Keratinocyte (primary cell): ENCODE data around the gene HIP1R. TPM values are rescaled to one million over a fixed set of nuclear protein-coding genes. Genes with fewer than 3 reads are reported as not detected.

ENCODE experiments used
- DNase-seq: peaks from one replicate; pipeline ENCODE4 v3.0.0-alpha.2; 2011; ENCODE audit warnings: low read depth, missing footprints, low spot score
- FAIRE-seq: peaks from 2 replicates; lab custom pipeline; 2011; peaks lifted over from hg19 to GRCh38; lab: Jason Lieb, UNC
- H2AFZ ChIP-seq: 2 replicates; pipeline ENCODE4 v1.6.0; 2012; ENCODE audit warnings: low read length, control low read depth, inconsistent platforms; ENCODE audit not compliant: control insufficient read depth
- H3K27ac ChIP-seq: 2 replicates; pipeline ENCODE4 v1.5.1; 2011; ENCODE audit warnings: low read length; ENCODE audit not compliant: control insufficient read depth, insufficient read depth
- H3K27me3 ChIP-seq: 3 replicates; pipeline ENCODE4 v1.6.0; 2011; ENCODE audit warnings: low read length; ENCODE audit not compliant: control insufficient read depth, insufficient read depth; ENCODE audit errors: extremely low read depth
- H3K36me3 ChIP-seq, 2 experiments: 2 replicates in 1 of 2; 3 replicates in 1 of 2; pipeline ENCODE4 v1.5.1; 2011; ENCODE audit warnings: low read length in 2 of 2, mild to moderate bottlenecking in 1 of 2; ENCODE audit not compliant: control insufficient read depth in 2 of 2, insufficient read depth in 2 of 2; ENCODE audit errors: extremely low read depth in 1 of 2
- H3K4me1 ChIP-seq: 3 replicates; pipeline ENCODE4 v1.5.1; 2011; ENCODE audit warnings: low read length; ENCODE audit not compliant: control insufficient read depth, insufficient read depth; ENCODE audit errors: extremely low read depth
- H3K4me2 ChIP-seq: 3 replicates; pipeline ENCODE4 v1.6.0; 2011; ENCODE audit warnings: low read depth, low read length; ENCODE audit not compliant: control insufficient read depth, insufficient read depth; ENCODE audit errors: extremely low read depth
- H3K4me3 ChIP-seq, 3 experiments: fragments of 200-600 bp in 1 of 3; sonication (generic) in 1 of 3; 2 replicates in 2 of 3; 3 replicates in 1 of 3; pipeline ENCODE4 v1.5.1; 2011 to 2016; ENCODE audit warnings: low read length in 3 of 3, mild to moderate bottlenecking in 3 of 3, control low read depth in 2 of 3, inconsistent platforms in 1 of 3, low read depth in 1 of 3, mixed read lengths in 1 of 3, mixed run types in 1 of 3, moderate library complexity in 1 of 3; ENCODE audit not compliant: control insufficient read depth in 2 of 3, insufficient read depth in 2 of 3; ENCODE audit errors: extremely low read depth in 1 of 3
- H3K79me2 ChIP-seq: 2 replicates; pipeline ENCODE4 v1.6.0; 2012; ENCODE audit warnings: low read length; ENCODE audit not compliant: control insufficient read depth, insufficient read depth
- H3K9ac ChIP-seq: 3 replicates; pipeline ENCODE4 v1.6.0; 2011; ENCODE audit warnings: low read length; ENCODE audit not compliant: control insufficient read depth, insufficient read depth; ENCODE audit errors: extremely low read depth
- H3K9me1 ChIP-seq: 3 replicates; pipeline ENCODE4 v1.6.0; 2011; ENCODE audit warnings: low read length; ENCODE audit not compliant: control insufficient read depth, insufficient read depth; ENCODE audit errors: extremely low read depth
- H3K9me3 ChIP-seq: 2 replicates; pipeline ENCODE4 v1.5.1; 2012; ENCODE audit warnings: low read depth, low read length; ENCODE audit not compliant: control insufficient read depth
- H4K20me1 ChIP-seq: 3 replicates; pipeline ENCODE4 v1.6.0; 2011; ENCODE audit warnings: low read length; ENCODE audit not compliant: control insufficient read depth, insufficient read depth; ENCODE audit errors: extremely low read depth
- EZH2 ChIP-seq: IDR thresholded peaks from one replicate; pipeline ENCODE4 v1.6.1; 2012; ENCODE audit warnings: inconsistent platforms, mild to moderate bottlenecking, low read length, moderate library complexity
- dilution Hi-C: fragments of 300-500 bp; cut with MboI; formaldehyde crosslinking; loops from one replicate; pipeline ENCODE4 v1.7.0; 2020; ENCODE audit warnings: low sequenced_read_pairs; ENCODE audit not compliant: extremely low pct_ligation_motif_present
- polyA plus RNA-seq, 5 experiments: library from polyadenylated mRNA; depleted of rRNA in 3 of 5; stranded (reverse) in 3 of 5; stranded (forward) in 1 of 5; unstranded in 1 of 5; fragments of >200 nt; gene quantifications; 1 replicate in 1 of 5; 2 replicates in 3 of 5; 3 replicates in 1 of 5; pipeline versions ENCODE4 v1.2.1 to v1.2.3, GENCODE V29; 2011 to 2012; ENCODE audit warnings: missing spikeins in 2 of 5, low read depth in 1 of 5, low replicate concordance in 1 of 5
- TF ChIP-seq, protein P1 (sequence below), 3 experiments: IDR thresholded peaks in 1 of 3; conservative IDR thresholded peaks in 1 of 3; optimal IDR thresholded peaks in 1 of 3; 2 replicates in 2 of 3; 3 replicates in 1 of 3; pipeline versions ENCODE3 to v1.5.1; 2011; ENCODE audit warnings: low read length in 3 of 3, mild to moderate bottlenecking in 3 of 3, moderate library complexity in 2 of 3, control low read depth in 1 of 3, inconsistent platforms in 1 of 3; ENCODE audit not compliant: insufficient read depth in 2 of 3; ENCODE audit errors: extremely low read depth in 1 of 3

The HIP1R gene
- polyA plus RNA-seq, 1 donor (not counting 4 experiments of a cell fraction or from before 2014, with no cell fraction given): 23.0 TPM

DNA sequence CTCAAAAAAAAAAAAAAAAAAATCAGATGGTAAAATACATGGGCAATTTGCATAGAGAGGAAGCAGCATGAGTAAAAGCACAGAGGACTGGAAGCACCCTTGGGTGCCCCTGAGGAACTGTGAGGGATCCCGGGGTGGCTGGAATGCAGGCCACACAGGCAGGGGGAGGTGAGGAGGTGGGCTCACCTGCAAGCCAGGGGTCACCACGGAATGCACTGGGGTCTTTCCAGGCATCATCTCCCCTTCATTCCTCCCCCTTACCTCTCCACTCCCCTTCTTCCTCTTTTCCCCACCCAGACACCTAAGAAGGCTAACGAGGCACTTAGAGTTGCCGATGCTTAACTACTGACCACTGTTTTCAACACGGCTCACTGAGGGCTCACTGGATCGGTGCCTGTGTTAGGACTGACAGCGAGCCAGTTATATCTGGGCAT lies 14.4 kb upstream of the HIP1R start:
- H3K9ac ChIP-seq: no peak overlapping the region
- no peaks in the 10 kb centered on the region for H4K20me1 ChIP-seq
- H2AFZ ChIP-seq: no peak overlapping the region
- H3K27me3 ChIP-seq: no peaks in the 10 kb centered on the region
- no peaks in the 10 kb centered on the region for H3K9me1 ChIP-seq
- no peak overlapping the region for H3K4me2 ChIP-seq
- H3K27ac ChIP-seq: no peak overlapping the region
- H3K4me3 ChIP-seq: no peak overlapping the region
- no peaks in the 10 kb centered on the region for H3K79me2 ChIP-seq
- no peaks in the 10 kb centered on the region for H3K9me3 ChIP-seq
- H3K4me1 ChIP-seq: no peaks in the 10 kb centered on the region
- TF ChIP-seq, protein P1, sequence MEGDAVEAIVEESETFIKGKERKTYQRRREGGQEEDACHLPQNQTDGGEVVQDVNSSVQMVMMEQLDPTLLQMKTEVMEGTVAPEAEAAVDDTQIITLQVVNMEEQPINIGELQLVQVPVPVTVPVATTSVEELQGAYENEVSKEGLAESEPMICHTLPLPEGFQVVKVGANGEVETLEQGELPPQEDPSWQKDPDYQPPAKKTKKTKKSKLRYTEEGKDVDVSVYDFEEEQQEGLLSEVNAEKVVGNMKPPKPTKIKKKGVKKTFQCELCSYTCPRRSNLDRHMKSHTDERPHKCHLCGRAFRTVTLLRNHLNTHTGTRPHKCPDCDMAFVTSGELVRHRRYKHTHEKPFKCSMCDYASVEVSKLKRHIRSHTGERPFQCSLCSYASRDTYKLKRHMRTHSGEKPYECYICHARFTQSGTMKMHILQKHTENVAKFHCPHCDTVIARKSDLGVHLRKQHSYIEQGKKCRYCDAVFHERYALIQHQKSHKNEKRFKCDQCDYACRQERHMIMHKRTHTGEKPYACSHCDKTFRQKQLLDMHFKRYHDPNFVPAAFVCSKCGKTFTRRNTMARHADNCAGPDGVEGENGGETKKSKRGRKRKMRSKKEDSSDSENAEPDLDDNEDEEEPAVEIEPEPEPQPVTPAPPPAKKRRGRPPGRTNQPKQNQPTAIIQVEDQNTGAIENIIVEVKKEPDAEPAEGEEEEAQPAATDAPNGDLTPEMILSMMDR (optimal IDR thresholded peaks at IDR 0.05 in 1 of 3, IDR thresholded peaks at IDR 0.05 in 1 of 3, conservative IDR thresholded peaks at IDR 0.05 in 1 of 3; ENCODE audit: extremely low read depth in 1 of 3, insufficient read depth in 2 of 3, low read length in 3 of 3): no peak
- TF ChIP-seq EZH2: no peak
- FAIRE-seq (no peak), DNase-seq (no peak)
- dilution Hi-C loops: no loop called here
- no peaks in the 10 kb centered on the region for H3K36me3 ChIP-seq

DNA sequence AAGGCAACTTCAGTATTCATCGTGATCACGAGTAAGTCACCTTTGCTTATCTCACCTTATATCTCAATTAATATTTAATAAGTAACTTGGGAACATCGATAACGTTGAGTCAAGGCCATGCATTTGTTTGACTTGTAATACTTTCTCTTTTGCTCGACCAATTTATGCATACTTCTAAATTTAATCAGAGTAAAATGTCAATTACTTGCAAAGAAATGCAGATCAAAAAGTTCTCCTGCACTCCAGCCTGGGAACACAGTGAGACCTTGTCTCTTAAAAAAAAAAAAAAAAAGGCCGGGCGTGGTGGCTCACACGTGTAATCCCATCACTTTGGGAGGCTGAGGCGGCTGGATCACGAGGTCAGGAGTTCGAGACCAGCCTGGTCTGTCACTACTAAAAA lies 11.8 kb upstream of the HIP1R start:
- dilution Hi-C loops: no loop called here
- no peaks in the 10 kb centered on the region for H4K20me1 ChIP-seq
- H3K27ac ChIP-seq: no peak overlapping the region
- H3K9me3 ChIP-seq: no peaks in the 10 kb centered on the region
- no peak overlapping the region for H3K4me2 ChIP-seq
- H3K9me1 ChIP-seq: no peaks in the 10 kb centered on the region
- no peak overlapping the region for H3K4me3 ChIP-seq
- H3K79me2 ChIP-seq: no peaks in the 10 kb centered on the region
- DNase-seq: no peak
- no peaks in the 10 kb centered on the region for H3K27me3 ChIP-seq
- no peaks in the 10 kb centered on the region for H3K36me3 ChIP-seq
- no peak overlapping the region for H3K9ac ChIP-seq
- TF ChIP-seq EZH2: no peak
- TF ChIP-seq, protein P1 (optimal IDR thresholded peaks at IDR 0.05 in 1 of 3, IDR thresholded peaks at IDR 0.05 in 1 of 3, conservative IDR thresholded peaks at IDR 0.05 in 1 of 3; ENCODE audit: extremely low read depth in 1 of 3, insufficient read depth in 2 of 3, low read length in 3 of 3): no peak
- H3K4me1 ChIP-seq: no peaks in the 10 kb centered on the region
- FAIRE-seq: no peak
- no peak overlapping the region for H2AFZ ChIP-seq
